Ovary (tissue), 3 donors: ENCODE data around the gene MYOCOS.

Source experiments
- EP300 ChIP-seq: sonication (generic); formaldehyde crosslinking; IDR thresholded peaks from one replicate; pipeline ENCODE4 v1.6.1; 2017; ENCODE audit warnings: antibody characterized with exemption
- POLR2A ChIP-seq: fragments of 450-650 bp; IDR thresholded peaks from one replicate; pipeline ENCODE4 v1.6.1; 2017; ENCODE audit warnings: antibody characterized with exemption, mild to moderate bottlenecking, moderate library complexity
- TF ChIP-seq, protein P1 (sequence below), 3 donors: fragments of 450-650 bp in 2 of 3; fragments of 200-600 bp in 1 of 3; IDR thresholded peaks; one replicate each; pipeline versions ENCODE4 v1.5.1 to v1.8.0; 2016 to 2022; ENCODE audit warnings: antibody characterized with exemption in 3 of 3, mild to moderate bottlenecking in 1 of 3
- donor health status: DM: no; HTN: no; CAD: no.

DNA sequence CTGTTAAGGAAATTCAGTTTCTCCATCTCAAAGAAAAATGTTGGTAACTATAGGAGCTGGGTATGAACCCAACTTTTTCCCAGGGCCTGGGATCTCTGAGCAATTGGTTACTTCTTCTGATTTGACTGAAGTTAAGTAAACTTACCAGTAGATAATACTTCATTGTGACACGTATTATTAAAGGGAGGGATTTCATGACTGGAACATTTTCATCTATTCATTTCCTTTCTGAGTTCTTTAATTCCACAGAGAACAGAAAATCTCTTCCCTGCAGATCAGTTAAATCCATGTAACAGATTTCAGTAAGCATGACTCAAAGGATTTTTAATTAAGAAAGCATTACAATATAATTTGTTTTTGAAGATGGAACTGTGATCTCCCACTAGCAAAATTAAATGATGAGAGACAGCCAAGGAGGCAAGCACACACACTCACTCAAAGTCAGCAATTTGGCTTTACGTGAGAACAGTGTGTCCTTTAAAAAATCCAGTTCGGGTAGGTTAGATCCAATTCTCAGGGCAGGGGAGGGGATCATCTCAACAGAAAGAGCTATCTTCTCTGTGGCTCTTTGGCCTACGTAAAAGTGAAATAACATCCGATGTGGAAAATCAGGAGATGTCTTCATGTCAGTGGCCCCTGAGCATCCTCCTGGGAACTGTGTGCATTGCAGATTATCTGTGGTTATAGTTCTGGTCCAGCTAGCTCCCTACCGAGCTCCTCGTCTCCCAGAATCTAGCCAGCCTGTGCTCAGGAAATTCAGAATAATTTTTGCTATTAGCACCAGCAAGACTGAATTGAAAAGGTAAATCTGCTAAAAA, 41.2 kb downstream of the MYOCOS start:
- TF ChIP-seq, protein P1, sequence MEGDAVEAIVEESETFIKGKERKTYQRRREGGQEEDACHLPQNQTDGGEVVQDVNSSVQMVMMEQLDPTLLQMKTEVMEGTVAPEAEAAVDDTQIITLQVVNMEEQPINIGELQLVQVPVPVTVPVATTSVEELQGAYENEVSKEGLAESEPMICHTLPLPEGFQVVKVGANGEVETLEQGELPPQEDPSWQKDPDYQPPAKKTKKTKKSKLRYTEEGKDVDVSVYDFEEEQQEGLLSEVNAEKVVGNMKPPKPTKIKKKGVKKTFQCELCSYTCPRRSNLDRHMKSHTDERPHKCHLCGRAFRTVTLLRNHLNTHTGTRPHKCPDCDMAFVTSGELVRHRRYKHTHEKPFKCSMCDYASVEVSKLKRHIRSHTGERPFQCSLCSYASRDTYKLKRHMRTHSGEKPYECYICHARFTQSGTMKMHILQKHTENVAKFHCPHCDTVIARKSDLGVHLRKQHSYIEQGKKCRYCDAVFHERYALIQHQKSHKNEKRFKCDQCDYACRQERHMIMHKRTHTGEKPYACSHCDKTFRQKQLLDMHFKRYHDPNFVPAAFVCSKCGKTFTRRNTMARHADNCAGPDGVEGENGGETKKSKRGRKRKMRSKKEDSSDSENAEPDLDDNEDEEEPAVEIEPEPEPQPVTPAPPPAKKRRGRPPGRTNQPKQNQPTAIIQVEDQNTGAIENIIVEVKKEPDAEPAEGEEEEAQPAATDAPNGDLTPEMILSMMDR (IDR thresholded peaks at IDR 0.05): no peak
- TF ChIP-seq POLR2A: no peak
- TF ChIP-seq EP300: no peak
